CD1c-positive myeloid dendritic cell (primary cell): ENCODE measurements around the gene KRTAP10-8.
A peak's percentile ranks its signal among the peaks of the same experiment; 100 is the strongest.
"Not testable (repeated sequence)": the region's sequence is repeated elsewhere in the genome, so short reads cannot be mapped to it uniquely, and the experiment has no call there.

Experiments used
- DNase-seq: peaks from one replicate; pipeline ENCODE4 v3.0.0-alpha.2; 2016; ENCODE audit errors: extremely low spot score

Gene KRTAP10-8

GRCh38 chr21:44646366-44647221 is 34.7 kb downstream of the KRTAP10-8 start, which contains the start of gene KRTAP10-11:
TSS of gene KRTAP10-11 (plus strand) at chr21:44646414. CDS start at chr21:44646459, 45 bp downstream.
- DNase-seq = not testable (repeated sequence)

GRCh38 chr21:44647222-44647552 is 35.3 kb downstream of the KRTAP10-8 start:
- no peak for DNase-seq

GRCh38 chr21:44648557-44649311 is 36.9 kb downstream of the KRTAP10-8 start:
- no peak for DNase-seq

- DNase-seq = no peak
These were observed 37.7 kb downstream of the KRTAP10-8 start for GRCh38 chr21:44649521-44650100.

GRCh38 chr21:44650265-44650972 is 38.5 kb downstream of the KRTAP10-8 start:
- no peak for DNase-seq

- DNase-seq = no peak
These were observed 39.2 kb downstream of the KRTAP10-8 start for GRCh38 chr21:44650973-44651675.

GRCh38 chr21:44653123-44653522 is 41.2 kb downstream of the KRTAP10-8 start:
- no peak for DNase-seq

GRCh38 chr21:44653656-44654575 is 42.0 kb downstream of the KRTAP10-8 start:
- DNase-seq = no peak

- DNase-seq = no peak
These were observed 42.8 kb downstream of the KRTAP10-8 start, which contains the start of gene KRTAP12-4 for GRCh38 chr21:44654576-44655175. TSS of gene KRTAP12-4 (minus strand) at chr21:44654659. CDS start at chr21:44654614, 45 bp downstream.

GRCh38 chr21:44656868-44657267 is 45.0 kb downstream of the KRTAP10-8 start:
- no peak for DNase-seq

GRCh38 chr21:44657635-44658540 is 46.0 kb downstream of the KRTAP10-8 start, which contains the start of gene KRTAP12-3:
TSS of gene KRTAP12-3 (plus strand) at chr21:44657932. CDS start at chr21:44657980, 48 bp downstream.
- DNase-seq = peak; percentile 30

- no peak for DNase-seq
These were observed 46.6 kb downstream of the KRTAP10-8 start for GRCh38 chr21:44658541-44658910.

GRCh38 chr21:44658913-44659595 is 47.2 kb downstream of the KRTAP10-8 start:
- DNase-seq = peak; percentile 1

- DNase-seq = not testable (repeated sequence)
These were observed 49.7 kb downstream of the KRTAP10-8 start for GRCh38 chr21:44661567-44661966.
